ENCODE results near the gene DHX38. TPM values are rescaled to one million over a fixed set of nuclear protein-coding genes. Genes with fewer than 3 reads are reported as not detected.

Gene DHX38
- total RNA-seq, 4 donors from 2014 or later: 37.6 to 60.8 (median 52.8) TPM

DNA sequence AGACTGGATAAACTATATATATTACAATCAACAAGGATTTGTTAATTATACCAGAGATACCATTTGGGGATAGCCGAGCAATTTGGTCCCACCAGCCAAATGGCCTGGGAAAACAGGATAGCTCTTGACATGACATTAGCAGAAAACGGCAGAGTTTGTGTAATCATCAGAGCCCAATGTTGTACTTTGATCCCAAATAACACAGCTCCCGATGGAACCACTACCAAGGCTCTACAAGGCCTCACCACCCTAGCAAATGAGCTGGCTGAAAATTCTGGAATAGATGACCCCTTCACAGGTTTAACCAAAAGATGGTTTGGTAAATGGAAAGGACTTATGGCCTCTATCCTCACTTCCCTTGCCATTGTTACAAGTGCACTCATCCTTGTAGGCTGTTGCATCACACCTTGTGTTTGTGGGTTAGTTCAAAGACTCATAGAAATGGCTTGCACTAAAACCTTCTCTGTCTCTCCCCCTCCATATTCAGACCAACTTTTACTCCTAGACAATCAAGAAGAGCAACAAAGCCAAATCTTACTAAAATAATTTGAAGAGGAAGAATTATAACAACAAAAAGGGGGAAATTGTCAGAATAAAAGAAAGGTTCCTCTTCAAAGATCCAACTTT lies 9.8 kb upstream of the DHX38 start:
- H3K36me3 ChIP-seq: peaks cover 0 to 42% (median 16%) of the 10 kb centered on the region in 4 donors
- intact Hi-C loops (cut with DNase I; ENCODE audit: low total_unique reads): no loop called here
- 44 to 68% methylated on average over 3 of the region's 3 CpGs for WGBS, 2 donors (ENCODE audit: low coverage in 1 of 2)
- no peaks in the 10 kb centered on the region for H3K9me3 ChIP-seq
- H3K27ac ChIP-seq: no peak overlapping the region
- no peaks in the 10 kb centered on the region for H3K4me1 ChIP-seq
- in situ Hi-C loops (cut with MboI; ENCODE audit: low pct_ligation_motif_present in 1 of 4, low pct_unique_long_range_greater_than_20kb in 1 of 4, low sequenced_read_pairs in 3 of 4): no loop called here
- no peak overlapping the region for H3K4me3 ChIP-seq
- H3K27me3 ChIP-seq: no peaks in the 10 kb centered on the region
- TF ChIP-seq, protein P1, sequence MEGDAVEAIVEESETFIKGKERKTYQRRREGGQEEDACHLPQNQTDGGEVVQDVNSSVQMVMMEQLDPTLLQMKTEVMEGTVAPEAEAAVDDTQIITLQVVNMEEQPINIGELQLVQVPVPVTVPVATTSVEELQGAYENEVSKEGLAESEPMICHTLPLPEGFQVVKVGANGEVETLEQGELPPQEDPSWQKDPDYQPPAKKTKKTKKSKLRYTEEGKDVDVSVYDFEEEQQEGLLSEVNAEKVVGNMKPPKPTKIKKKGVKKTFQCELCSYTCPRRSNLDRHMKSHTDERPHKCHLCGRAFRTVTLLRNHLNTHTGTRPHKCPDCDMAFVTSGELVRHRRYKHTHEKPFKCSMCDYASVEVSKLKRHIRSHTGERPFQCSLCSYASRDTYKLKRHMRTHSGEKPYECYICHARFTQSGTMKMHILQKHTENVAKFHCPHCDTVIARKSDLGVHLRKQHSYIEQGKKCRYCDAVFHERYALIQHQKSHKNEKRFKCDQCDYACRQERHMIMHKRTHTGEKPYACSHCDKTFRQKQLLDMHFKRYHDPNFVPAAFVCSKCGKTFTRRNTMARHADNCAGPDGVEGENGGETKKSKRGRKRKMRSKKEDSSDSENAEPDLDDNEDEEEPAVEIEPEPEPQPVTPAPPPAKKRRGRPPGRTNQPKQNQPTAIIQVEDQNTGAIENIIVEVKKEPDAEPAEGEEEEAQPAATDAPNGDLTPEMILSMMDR (IDR thresholded peaks at IDR 0.05): no peak
- no peak for TF ChIP-seq EP300 (IDR thresholded peaks at IDR 0.05; ENCODE audit: low read depth)
- no peak for TF ChIP-seq POLR2AphosphoS5 (IDR thresholded peaks at IDR 0.05)
- TF ChIP-seq POLR2A (IDR thresholded peaks at IDR 0.05): no peak
- DNase-seq: no peak

DNA sequence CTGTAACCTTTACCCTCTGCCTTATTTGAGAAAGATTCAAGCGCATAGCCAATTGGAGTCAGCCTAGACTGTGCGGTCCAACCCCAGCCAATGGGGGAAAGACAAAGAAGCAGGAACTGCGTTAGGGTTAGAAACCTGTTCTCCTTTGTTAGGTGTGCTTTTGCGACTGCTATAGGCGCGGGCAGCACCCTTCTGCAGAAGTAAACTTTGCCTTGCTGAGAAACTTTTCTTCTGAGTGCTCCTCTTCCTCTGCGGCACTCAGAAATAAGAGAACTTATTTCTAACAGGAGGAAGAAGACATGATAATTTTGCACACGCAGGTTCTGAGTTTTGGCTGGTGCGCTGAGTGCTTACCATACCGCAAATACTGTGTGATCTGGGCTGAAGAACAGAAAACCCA lies 9.2 kb upstream of the DHX38 start:
- Histone ChIP-seq H3K36me3 (peaks cover 0 to 48% (median 18%) of the 10 kb centered on the region in 4 donors), H3K27me3 (no peaks in the 10 kb centered on the region), H3K4me3 (no peak overlapping the region), H3K27ac (no peak overlapping the region), H3K9me3 (no peaks in the 10 kb centered on the region), H3K4me1 (no peaks in the 10 kb centered on the region)
- WGBS, 2 donors (ENCODE audit: low coverage in 1 of 2): 97 to 99% methylated on average over 10 of the region's 10 CpGs
- in situ Hi-C loops (cut with MboI; ENCODE audit: low pct_ligation_motif_present in 1 of 4, low pct_unique_long_range_greater_than_20kb in 1 of 4, low sequenced_read_pairs in 3 of 4) (no loop called here), intact Hi-C loops (cut with DNase I; ENCODE audit: low total_unique reads) (no loop called here)
- no peak for DNase-seq
- TF ChIP-seq POLR2A (IDR thresholded peaks at IDR 0.05) (no peak), EP300 (IDR thresholded peaks at IDR 0.05; ENCODE audit: low read depth) (no peak), POLR2AphosphoS5 (IDR thresholded peaks at IDR 0.05) (no peak)
- TF ChIP-seq, protein P1 (IDR thresholded peaks at IDR 0.05): no peak

DNA sequence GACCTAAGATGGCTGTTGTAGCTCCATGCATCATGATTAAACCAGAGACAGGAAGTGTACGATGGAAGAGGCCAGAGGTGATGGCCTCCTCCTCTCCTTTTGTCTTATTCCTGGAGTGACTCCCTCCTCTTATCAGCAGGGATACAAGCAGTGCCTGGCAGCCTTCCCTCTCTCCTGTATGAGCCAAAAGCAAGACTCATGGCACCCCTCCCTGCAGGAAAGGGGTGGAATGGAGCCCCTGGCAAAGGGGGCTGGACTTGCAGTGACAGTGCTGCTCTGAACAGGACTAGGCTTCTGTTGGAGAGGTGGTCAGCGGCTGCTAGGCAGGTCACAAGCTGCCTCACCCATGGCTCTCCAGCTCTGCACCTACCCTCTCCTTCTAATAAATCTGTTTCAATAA lies 8.6 kb upstream of the DHX38 start:
- 97 to 100% methylated on average over 1 to 2 of the region's 2 CpGs for WGBS, 2 donors (ENCODE audit: low coverage in 1 of 2)
- intact Hi-C loops (cut with DNase I; ENCODE audit: low total_unique reads) (no loop called here), in situ Hi-C loops (cut with MboI; ENCODE audit: low pct_ligation_motif_present in 1 of 4, low pct_unique_long_range_greater_than_20kb in 1 of 4, low sequenced_read_pairs in 3 of 4) (no loop called here)
- peaks cover 0 to 52% (median 21%) of the 10 kb centered on the region in 4 donors for H3K36me3 ChIP-seq
- no peaks in the 10 kb centered on the region for H3K27me3 ChIP-seq
- TF ChIP-seq, protein P1 (IDR thresholded peaks at IDR 0.05): no peak
- TF ChIP-seq POLR2AphosphoS5 (IDR thresholded peaks at IDR 0.05) (no peak), EP300 (IDR thresholded peaks at IDR 0.05; ENCODE audit: low read depth) (no peak), POLR2A (IDR thresholded peaks at IDR 0.05) (no peak)
- no peak overlapping the region for H3K4me3 ChIP-seq
- H3K9me3 ChIP-seq: no peaks in the 10 kb centered on the region
- no peak overlapping the region for H3K27ac ChIP-seq
- no peaks in the 10 kb centered on the region for H3K4me1 ChIP-seq
- DNase-seq: no peak

DNA sequence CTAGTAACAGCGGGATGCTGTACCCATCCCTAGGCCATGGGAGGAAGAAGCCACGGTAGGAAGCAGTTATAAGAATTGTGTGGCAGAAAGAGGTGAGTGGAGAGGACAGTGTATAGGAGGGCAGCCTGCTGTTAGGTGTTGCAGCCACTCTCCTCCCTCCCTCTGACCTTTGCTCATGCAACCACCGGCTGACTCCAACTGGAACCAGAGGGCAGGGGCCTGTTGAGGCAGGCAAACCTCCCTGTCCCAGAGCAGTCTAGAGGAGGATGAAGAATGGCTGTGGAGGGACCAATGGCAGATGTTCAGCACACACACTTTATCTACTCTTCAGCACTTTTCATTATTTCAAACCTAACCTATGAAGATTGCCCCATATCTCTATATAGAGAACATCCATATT lies 2.4 kb upstream of the DHX38 start:
- intact Hi-C loops (cut with DNase I; ENCODE audit: low total_unique reads) (no loop called here), in situ Hi-C loops (cut with MboI; ENCODE audit: low pct_ligation_motif_present in 1 of 4, low pct_unique_long_range_greater_than_20kb in 1 of 4, low sequenced_read_pairs in 3 of 4) (no loop called here)
- DNase-seq: no peak
- Histone ChIP-seq H3K27me3 (no peaks in the 10 kb centered on the region), H3K9me3 (no peaks in the 10 kb centered on the region), H3K4me3 (no peak overlapping the region), H3K36me3 (peaks cover 0 to 34% (median 16%) of the 10 kb centered on the region in 4 donors), H3K4me1 (peaks cover 17 to 36% (median 29%) of the 10 kb centered on the region in 4 donors), H3K27ac (no peak overlapping the region)
- TF ChIP-seq EP300 (IDR thresholded peaks at IDR 0.05; ENCODE audit: low read depth) (no peak), POLR2AphosphoS5 (IDR thresholded peaks at IDR 0.05) (no peak), POLR2A (IDR thresholded peaks at IDR 0.05) (no peak)
- TF ChIP-seq, protein P1 (IDR thresholded peaks at IDR 0.05): no peak
- WGBS, 2 donors (ENCODE audit: low coverage in 1 of 2): 64 to 70% methylated on average over 3 of the region's 3 CpGs

Measured in transverse colon (tissue), 4 donors.